ENCODE measurements around the gene DGCR6L.
"Not testable (repeated sequence)": the region's sequence is repeated elsewhere in the genome, so short reads cannot be mapped to it uniquely, and the experiment has no call there.

The DGCR6L gene

DNA sequence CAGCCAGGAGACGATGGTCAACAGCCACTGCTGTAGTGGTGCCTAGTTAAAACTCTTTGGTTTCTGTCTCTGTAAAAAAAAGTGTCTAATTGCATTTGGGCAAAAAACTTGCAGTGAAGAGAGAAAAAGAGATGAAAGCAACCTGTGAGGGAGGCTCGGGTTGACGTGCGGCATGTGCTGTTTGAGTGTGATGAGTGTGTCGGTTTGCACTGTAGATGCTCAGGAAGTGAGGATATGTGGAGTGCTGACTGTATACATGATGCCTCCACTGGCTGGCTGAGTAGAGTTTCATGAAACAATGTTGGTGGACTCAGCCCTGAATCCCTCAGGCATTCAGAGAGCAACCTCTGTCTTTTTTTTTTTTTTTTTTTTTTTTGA is 4.3 kb upstream of the DGCR6L start:
- DNase-seq, result no peak

DNA sequence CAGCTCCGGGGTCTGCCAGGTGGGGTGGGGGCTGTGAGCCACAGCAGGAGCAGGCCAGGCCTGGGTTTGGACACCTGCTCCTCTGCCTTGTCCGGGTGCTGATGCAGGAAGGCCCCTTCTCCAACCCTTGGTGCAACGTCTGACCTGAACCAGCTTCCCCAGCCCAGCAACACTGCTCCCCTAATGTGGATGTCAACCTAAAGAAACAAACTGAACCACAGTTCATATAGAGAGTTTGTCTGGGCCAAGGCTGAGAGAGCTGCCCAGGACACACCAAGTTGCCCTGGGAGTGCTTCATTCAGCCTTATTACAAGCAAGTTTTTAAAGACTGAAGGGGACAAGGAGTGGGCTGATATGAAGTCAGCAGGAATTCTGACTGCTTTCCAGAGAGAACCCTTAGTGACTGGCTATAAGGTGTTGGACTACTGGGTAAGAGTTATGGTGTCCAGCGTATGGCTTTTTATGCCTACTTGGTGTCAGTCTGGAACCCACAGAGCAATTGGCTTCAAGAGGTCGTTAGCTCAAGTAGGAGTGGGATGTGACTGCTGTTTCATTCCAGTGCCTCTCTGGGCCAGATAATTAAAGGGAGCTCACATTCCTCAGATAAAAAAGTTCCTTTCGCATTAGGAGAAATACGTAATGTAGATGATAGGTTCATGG is 1.8 kb upstream of the DGCR6L start:
- DNase-seq, result not testable (repeated sequence)

DNA sequence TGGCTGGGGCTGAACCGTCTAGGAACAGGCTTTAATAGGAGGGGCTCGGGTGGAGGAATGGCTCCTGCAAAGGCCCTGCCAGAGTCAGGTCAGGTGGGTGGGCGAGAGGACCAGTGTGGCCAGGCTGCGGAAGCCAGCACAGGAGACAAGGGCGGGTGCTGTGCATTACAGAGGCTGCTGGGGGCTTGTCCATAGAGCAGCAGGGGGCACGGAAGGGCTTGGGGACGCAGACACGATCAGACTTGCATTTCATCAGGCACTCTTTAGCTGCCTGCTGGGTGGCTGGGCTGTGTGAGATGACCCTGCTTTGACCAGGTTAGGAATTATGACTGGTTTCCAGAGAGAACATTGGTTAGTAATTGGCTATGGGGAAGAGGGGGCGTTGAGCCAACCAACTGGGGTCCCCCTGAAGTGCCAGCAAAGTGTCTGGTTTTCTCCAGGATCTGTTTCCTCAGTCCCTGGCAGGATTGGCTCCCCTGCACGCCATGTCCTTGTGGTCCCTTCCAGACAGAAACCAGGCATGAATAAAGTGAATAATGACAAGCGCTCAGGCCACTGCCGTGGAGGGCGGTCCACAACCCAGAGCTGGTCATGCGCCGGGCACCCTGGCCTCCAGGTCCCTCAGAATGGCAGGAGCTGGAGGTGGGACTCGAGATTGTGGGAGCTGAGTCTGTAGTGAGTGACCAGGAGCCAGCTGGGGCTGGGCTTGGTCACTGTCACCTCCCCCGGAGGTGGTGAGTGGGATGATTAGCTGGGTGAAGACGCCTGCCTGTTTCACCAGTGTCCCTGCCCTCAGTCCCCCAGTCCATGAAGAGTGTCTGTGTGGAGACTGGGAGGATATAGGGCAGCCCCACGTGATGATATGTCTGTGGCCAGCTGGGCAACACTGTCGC is 1.0 kb upstream of the DGCR6L start:
- peak; percentile 55 for DNase-seq

DNA sequence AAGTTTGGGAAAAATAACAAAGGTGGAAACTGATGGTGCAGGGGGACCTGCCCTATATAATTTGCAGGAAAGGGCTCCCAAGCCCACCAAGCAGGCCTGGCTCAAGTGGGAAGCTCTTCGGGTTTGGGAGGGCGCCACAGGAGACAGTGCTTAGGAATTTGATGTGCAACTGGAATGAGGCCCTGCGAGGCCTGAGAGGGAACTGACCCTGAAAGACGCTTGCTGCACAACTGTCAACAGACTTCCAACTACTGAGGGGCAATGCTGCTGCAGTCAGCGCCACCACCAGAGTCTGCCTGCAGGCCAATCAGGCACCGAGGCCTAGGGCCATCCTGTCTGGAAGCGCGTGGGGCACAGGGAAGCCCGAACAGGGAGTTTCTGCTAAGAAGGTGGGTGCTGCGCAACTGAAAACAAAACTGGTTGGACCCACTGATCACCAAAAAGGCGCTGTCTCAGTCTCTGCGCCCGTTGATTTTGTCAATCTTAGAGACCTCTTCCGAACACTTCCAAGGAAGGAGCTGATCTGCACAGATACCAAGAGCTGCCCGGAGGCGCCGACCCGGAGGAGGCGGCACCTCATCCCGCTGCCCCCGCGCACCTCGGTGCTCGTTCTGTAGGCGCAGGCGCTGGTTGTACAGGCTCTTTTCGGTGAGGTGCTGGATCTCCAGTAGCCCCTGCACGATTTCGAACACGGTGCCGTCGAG is 667 bp downstream of the DGCR6L start:
- DNase-seq, result no peak

DNA sequence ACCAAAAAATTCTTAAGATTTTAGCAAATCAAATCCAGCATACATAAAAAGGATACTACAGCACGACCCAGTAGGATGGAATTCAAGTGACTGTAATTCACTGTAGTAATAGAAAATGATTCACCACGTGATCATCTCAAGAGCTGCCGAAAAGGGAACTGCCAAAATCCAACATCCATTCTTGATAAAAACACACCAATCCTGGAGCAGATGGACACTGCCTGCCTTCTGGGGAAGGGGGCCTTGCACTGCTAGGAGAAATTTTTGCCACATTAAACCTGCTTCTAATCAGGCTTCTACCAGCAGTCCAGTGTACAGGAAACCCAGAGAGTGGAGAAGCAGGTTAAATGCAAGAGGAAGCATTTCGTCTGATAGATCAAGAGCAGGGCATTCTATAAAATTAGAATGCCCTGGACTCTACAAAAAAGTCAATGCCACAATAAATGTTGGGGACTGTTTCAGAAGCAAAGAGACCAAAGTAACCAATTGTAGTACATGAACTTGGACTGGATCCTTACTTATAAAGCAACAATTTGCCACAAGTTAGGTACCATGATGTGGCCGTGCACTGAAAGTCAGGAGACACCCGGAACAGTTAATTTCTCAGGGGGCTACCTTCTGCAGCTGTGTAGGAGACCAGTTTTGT is 1.7 kb downstream of the DGCR6L start:
- not testable (repeated sequence) for DNase-seq

DNA sequence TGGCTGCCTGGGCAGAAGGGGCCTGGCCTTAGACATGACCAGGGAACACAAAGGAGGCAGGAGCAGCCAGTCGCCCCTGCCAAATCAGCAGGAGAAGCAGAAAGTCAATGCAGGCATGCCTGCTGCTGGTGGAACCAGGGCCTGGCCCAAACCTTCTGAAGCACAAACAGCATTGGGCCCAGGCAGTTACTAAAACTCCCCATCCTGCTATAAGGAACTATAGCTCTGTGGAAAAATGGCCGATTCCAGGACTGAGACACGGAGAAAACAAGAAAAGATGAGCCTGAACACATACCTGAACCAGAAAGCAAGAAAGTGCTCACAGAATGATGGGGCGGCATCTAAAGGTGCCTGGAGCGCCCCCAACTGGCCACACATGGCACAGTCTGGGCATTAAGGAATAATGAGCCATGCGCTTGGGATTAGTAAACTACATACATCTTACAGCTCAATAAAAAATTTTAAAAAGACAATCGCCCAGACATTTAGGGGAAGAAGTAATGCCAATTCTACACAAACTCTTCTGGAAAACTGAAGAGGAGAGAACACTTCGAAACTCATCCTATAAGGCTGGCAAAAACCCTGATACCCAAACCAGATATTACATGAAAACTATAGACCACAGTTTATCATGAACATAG is 2.3 kb downstream of the DGCR6L start:
- peak; percentile 9 for DNase-seq

DNA sequence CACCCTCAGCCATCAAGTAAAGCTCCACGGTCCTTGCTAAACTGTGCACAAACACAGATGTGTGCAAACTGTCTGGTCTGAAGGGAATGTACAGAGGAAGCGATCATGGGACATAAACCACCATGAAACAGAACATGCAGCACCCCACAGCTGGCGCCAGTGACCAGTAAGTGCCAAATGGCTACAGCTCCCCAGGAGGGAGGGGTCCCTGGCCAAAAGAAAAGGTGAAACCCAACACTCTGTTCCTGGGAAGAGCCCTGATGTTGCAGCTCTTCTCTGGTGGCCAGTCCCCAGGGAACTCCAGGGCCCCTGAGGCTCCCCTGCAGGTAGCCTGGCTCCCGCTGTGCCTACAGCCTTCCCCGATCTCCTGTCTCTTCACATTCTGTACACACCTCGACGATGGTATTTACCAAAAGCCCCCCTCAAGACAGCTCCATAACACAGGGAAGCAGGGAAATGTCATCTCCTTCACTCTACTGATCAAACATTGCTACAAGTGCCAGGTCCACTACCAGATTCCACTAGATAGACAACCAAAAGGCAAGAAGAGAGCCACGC is 2.9 kb downstream of the DGCR6L start:
- DNase-seq, result no peak

DNA sequence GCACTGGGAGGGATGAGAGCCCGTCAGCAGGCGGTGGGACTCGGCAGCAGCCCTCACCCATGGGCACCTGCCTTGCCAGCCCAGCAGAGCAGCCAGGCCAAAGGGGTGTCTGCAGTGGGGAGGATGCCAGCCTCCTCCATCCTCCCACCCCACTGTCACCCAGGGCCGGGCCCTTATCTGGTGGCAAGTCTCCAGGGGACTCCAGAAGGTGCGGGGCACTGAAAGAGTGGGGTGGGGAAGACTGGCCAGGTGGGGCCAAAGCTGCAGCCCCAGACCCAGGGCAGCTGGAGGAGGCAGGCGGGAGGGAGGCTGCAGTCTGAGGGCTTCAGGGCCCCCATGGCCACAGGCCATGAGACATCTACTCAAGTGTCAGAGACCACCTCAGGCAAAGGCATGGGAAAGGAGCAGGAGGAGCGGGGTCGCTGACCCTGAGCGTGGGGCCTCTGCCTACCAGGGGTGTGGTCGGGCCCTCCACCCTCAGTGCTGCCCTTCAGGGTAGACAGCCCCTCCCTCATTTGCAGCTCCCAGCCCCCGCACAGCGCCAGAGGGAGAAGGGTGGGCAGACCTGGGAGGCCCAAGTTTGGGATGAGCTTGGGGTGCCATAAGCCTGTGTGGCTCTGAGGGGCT is 3.5 kb downstream of the DGCR6L start:
- DNase-seq, result no peak

DNA sequence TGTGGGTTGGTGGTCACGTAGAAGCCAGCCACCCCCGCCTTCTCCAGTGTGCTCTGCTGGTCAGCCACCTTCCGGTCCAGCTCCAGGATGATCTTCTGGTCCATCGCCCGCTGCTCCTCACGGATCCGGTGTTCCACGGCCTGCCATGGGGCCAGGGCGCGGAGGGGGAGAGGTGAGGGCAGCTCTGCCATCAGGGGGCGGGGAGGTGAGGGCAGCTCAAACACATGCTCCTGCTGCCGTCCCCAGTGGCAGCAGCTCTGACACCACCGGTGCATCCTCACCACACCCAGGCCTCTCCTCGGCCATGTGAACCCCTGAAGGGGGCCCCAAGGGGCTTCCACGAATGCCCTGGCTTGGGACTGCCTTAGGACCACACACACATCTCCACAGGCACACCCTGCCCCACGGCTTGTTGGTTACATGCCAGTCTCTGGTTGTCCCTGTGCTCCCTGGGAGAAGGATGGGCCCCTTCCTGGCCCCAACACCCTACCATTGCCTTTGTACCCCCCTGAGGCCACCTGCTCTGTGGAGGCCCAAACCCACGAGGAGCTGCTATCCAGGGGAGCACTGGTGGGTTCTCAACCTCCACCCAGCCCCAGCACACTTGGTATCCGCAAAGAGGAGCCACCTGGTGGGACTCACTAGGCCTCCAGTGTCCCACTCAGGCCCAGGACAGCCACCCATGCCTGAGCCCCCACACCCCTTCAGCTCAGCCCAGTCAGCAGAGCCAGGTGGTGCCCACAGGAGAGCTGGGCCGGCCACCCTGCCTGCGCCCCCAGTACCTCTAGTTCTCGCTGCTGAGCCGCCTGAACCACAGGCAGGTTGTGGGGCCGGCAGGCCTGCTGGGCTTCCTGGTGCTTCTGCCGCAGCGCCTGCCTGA is 4.3 kb downstream of the DGCR6L start:
- DNase-seq, result no peak

DNA sequence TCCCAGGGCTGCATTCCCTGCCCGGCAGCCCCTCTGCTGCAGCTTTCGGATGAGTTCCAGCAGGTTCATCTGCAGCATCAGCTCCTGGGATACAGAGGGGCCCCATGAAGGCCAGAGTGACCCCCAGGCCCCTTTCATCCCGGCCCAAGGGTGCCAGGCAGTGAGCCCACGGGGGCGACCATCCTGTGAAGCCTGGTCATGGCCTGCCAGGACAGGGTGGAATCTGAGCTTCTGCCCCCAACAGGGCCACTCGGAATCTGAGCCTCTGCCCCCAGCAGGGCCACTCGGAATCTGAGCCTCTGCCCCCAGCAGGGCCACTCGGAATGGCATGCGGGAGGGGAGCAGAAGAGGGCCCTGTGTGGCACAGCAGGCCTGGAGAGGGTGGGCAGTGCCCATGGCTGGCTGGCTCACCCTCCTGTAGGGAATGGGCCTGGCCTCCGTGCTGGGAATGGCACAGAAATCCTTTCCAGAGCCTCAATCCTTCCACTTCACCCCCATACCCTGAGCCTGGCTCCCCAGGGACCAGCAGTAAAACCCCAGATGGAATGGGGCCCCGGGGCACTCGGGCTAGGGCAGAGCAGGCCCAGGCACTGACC is 5.0 kb downstream of the DGCR6L start:
- DNase-seq, result not testable (repeated sequence)

DNA sequence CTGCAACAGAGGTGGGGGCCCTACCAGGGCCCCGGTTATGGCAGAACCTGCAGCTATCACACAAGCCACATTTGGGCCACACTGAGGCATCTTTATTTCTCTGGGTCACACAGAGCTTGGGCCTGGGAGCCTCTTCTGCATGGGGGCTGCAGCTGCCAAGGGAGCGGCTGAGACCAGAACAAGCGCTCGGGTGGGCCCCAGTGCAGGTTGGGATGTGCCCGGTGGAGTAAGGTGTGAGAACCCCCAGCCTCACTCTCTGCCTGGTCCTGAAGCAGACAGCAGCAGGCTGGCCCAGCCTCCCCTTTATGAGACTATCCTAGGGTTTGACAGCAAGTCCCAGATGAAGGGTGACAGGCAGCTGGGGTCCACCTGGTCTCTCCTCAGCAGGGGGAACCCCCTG is 5.7 kb downstream of the DGCR6L start:
- DNase-seq, result not testable (repeated sequence)

DNA sequence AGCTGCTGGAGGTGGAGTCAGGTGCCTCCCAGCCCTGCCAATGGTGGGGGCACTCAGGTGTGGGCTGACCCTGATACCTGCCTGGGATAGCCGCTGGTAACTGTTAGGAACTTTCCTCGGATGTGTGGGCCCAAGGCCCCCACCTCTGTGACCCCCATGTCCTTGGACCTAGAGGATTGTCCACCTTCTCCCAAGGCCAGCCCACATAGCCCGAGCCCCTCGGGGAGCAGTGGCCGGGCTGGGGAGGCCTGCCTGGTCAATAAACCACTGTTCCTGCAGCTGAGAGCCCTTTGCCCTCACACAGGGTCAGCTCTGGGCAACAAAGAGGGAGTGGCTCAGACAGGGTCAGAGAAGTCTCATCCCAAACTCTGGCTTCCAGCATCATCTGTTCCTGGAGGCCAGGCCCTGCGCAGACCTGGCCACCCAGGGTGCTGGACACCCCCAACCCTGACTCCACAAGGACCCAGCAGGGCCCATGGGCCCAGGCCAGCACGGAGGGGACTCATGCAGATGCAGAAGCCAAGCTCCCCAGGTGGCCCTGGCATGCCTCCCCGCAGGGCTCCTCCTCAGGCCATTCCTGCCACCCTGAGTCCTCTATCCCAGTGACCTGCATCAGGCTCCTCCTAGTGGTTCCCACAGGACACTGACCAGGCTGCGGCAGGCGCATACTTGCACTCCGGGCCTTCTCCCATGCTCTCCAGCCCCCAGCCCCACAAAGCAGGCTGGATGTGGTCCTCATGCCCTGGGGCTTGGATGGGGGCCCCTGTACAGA is 6.4 kb downstream of the DGCR6L start:
- not testable (repeated sequence) for DNase-seq

DNA sequence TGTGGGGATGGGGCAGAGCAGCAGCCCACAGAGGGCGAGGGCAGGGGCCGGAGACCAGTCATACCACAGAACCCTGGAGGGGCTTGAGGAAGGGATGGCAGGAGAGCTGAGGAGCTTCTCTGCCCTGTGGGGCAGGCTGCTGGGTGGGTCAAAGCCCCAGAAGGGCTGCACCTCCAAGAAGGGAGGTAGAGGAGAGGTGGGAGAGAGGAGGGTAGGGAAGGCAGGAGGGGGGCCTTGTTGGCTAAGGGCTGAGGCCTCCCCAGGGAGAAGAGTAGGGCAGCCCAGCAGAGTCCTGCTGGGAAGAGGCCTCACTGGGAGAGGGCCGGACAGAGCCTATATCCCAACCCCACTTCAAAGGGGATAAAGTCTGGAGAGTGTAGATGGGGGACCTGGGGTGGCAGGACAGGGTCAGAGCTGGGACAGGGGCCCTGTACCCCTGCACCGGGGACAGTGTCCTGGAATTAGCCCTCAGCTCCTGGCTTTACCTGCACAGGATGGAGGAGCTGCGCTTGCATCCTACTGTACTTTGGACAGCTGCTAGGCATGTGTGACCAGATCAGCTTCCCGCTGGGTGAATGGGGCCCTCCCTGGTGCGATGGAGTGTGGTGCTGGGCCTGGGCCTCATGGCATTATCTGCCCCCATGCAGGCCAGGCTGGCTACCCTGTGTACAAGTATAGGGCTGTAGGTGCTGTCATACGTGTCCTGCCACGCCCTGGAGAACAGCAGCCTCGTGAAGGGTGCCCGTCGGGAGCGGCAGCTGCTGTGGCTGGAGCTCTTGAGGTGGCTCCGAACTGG is 7.3 kb downstream of the DGCR6L start:
- no peak for DNase-seq

DNA sequence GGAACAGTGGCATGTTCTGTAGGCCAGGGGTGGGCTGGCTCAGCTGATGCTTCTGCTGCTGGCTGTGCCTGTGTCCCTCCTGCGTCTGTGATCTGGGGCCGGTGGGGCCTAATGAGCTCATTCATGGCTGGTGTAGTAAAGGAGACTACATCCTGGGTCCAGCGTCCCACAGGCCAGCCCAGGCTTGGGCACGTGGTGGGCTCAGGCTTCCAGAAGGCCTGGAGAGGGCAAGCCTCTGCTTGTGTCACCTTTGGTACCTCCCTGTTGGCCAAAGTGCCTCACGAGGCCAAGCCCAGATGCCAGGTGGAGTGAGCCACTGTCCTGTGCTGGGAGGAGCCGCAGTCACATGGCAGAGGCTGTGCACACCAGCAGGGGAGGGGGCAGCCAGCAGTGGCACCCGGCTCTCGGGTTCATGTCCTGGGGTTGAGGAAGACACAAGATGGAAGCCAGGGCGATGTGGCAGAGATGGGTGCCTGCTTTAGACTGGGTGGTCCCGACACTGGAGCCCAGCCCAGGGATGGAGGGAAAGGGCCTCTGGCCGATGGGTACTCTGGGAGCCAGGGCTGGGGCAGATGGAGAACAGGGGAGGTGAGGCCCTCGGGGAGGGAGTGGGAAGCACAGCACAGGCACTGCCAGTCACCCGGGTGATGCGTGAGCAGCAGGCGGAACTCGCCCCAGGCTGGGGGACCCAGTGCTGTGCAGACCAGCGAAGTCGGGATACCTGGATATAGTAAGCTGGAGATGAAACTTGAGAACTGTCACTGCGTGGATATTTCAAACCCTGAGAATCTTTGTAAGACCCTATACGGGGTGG is 8.4 kb downstream of the DGCR6L start:
- not testable (repeated sequence) for DNase-seq

DNA sequence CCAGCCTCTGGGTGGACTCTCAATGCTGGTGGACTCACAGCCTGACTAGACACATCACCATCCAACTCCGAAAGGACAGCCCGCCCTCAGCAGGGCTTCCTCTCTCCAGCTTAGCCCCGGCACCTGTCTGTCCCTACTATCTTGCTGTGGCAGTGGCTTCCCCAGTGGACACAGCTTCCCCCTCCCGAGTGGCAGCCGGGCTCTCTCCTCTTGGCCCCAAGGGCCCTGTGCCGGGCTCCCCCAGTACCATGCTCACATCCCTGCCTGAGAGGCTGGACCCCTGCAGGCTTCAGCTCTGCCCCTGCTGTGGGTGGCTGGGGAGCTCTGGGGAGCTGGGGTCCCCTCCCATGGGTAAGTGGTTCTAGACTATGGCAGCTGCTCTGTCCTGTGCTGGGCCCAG is 9.1 kb downstream of the DGCR6L start:
- not testable (repeated sequence) for DNase-seq

DNA sequence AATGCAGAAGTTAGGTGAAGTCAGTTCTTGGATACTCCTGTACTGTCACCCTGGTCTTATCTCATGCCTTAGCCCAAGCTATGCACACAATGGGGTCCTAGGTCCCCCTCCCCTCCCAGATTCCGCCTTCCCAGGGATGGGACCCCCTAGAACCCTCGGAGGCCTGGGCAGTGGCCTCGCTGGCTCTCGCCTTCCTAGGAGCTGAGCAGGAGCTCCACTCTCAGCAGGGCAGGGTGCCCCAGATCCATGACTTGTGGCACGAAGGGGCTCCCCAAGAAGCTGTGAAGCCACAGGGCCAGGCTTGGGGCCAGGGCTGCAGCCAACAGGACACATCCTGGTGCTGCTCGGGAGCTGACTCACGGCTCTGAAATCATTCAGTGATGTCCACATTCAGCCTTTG is 9.7 kb downstream of the DGCR6L start:
- DNase-seq, result not testable (repeated sequence)

DNA sequence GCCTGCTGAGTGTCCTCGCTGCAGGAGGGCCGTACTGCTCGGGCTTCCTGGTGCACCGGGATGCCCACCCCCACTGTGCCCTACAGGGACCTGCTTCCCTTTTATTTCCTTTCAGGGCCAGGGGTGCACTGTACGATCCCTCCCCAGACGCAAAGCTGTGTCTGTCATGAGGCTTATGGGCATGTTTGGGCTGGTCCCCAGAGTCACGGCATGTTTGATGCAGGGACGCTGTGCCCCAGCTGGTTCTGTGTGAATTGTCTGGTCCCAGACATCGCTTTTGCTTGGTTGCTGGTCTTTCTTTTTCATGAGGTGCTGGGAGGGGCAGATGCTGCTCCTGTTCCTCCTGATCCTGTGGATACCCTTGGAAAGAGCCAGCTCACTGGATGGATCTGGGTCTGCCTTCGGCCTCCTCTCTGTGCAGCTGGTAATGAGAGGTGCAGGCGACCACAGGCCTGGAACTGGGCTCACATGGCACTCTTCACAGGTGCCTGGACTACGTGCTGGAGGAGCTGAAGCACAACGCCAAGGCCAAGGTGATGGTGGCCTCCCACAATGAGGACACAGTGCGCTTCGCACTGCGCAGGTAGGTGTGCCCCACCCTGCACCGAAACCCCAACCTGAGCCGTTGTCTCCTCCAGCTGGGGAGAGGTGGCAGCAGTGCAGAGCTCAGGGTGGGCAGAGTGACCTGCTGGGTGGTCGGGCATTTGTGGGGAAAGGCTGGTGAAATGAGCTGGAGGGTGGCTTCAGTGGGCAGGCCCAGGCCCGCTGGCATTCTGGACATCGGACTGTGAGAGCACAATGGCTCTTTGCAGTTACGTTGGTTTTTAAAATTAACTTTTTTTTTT is 10.8 kb downstream of the DGCR6L start:
- peak; percentile 59 for DNase-seq
